22Rv1 (cell line): ENCODE measurements around the gene AUTS2.

Experiments
- ZFX ChIP-seq: fragments of 450-650 bp; IDR thresholded peaks from 2 replicates; pipeline ENCODE4 v1.6.1; 2017; ENCODE audit warnings: antibody characterized with exemption, borderline replicate concordance
- TF ChIP-seq, protein P1 (sequence below): fragments of 450-650 bp; IDR thresholded peaks from 2 replicates; pipeline ENCODE4 v1.5.1; 2017; ENCODE audit warnings: mild to moderate bottlenecking

DNA sequence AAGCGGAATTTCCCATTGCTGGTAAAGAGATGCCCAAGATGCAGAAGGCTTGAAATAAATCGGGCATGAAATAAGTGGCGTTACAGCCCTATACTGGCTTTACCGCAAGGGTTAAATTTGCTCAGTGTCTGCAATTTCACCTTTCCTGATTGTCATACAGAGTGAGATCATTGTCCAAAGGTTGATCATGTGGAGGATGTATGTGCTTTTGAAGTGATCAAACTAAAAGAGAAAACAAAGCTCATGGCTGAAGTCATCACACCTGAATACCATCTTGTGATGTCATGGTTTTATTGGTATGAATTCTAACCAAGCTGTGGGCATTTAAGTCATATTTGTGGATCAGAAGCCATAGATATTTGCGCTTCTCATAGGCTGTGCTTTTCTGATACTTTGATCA, 635.5 kb downstream of the AUTS2 start:
- TF ChIP-seq, protein P1, sequence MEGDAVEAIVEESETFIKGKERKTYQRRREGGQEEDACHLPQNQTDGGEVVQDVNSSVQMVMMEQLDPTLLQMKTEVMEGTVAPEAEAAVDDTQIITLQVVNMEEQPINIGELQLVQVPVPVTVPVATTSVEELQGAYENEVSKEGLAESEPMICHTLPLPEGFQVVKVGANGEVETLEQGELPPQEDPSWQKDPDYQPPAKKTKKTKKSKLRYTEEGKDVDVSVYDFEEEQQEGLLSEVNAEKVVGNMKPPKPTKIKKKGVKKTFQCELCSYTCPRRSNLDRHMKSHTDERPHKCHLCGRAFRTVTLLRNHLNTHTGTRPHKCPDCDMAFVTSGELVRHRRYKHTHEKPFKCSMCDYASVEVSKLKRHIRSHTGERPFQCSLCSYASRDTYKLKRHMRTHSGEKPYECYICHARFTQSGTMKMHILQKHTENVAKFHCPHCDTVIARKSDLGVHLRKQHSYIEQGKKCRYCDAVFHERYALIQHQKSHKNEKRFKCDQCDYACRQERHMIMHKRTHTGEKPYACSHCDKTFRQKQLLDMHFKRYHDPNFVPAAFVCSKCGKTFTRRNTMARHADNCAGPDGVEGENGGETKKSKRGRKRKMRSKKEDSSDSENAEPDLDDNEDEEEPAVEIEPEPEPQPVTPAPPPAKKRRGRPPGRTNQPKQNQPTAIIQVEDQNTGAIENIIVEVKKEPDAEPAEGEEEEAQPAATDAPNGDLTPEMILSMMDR, result no peak
- no peak for TF ChIP-seq ZFX
